ENCODE results near the gene RLN1. TPM values are rescaled to one million over a fixed set of nuclear protein-coding genes. Genes with fewer than 3 reads are reported as not detected.

RLN1 gene
- total RNA-seq, 1 donor from 2014 or later: 0.80 TPM

DNA sequence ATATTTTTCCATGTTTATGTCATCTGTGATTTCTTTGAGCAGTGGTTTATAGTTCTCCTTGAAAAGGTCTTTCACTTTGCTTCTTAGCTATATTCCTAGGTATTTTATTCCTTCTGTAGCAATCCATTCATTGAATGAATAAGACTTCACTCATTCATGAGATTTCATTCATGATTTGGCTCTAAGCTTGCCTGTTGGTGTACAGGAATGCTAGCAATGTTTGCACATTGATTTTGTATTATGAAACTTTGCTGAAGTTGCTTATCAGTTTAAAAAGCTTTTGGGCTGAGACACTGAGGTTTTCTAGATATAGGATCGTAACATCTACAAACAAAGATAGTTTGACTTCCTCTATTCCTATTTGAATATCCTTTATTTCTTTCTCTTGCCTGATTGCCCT lies 51.1 kb downstream of the RLN1 start:
- Mint-ChIP-seq H3K9me3 (peaks cover 31% of the 10 kb centered on the region), H3K4me1 (no peaks in the 10 kb centered on the region), H3K27ac (no peak overlapping the region), H3K36me3 (no peaks in the 10 kb centered on the region), H3K4me3 (no peak overlapping the region), H3K27me3 (ENCODE audit: low read depth) (no peaks in the 10 kb centered on the region)
- TF ChIP-seq, protein P1, sequence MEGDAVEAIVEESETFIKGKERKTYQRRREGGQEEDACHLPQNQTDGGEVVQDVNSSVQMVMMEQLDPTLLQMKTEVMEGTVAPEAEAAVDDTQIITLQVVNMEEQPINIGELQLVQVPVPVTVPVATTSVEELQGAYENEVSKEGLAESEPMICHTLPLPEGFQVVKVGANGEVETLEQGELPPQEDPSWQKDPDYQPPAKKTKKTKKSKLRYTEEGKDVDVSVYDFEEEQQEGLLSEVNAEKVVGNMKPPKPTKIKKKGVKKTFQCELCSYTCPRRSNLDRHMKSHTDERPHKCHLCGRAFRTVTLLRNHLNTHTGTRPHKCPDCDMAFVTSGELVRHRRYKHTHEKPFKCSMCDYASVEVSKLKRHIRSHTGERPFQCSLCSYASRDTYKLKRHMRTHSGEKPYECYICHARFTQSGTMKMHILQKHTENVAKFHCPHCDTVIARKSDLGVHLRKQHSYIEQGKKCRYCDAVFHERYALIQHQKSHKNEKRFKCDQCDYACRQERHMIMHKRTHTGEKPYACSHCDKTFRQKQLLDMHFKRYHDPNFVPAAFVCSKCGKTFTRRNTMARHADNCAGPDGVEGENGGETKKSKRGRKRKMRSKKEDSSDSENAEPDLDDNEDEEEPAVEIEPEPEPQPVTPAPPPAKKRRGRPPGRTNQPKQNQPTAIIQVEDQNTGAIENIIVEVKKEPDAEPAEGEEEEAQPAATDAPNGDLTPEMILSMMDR (IDR thresholded peaks at IDR 0.05; ENCODE audit: unreplicated experiment): no peak
- no peak for DNase-seq (ENCODE audit: low spot score in 2 of 2, unreplicated experiment in 2 of 2)

DNA sequence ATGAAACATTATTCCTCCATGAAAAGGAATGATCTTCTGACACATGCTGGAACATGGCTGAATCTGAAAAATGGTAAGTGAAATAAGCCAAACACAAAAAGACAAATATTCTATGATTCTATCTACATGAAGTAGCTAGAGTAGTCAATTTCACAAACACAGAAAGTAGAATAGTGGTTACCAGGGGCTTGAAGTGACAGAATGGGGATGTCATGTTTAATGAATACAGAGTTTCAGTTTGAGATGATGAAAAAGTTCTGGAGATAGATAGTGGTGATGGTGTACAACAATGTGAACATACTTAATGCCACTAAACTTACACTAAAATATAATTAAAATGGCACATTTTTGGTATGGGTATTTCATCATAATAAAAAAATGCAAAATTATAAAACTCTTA lies 53.4 kb downstream of the RLN1 start:
- Mint-ChIP-seq H3K27me3 (ENCODE audit: low read depth) (no peaks in the 10 kb centered on the region), H3K9me3 (peaks cover 34% of the 10 kb centered on the region), H3K4me3 (no peak overlapping the region), H3K4me1 (no peaks in the 10 kb centered on the region), H3K27ac (no peak overlapping the region), H3K36me3 (no peaks in the 10 kb centered on the region)
- TF ChIP-seq, protein P1 (IDR thresholded peaks at IDR 0.05; ENCODE audit: unreplicated experiment): no peak
- no peak for DNase-seq (ENCODE audit: low spot score in 2 of 2, unreplicated experiment in 2 of 2)

Other genes starting within 250 kb of the RLN1 start
- gene INSL6, start 154.2 kb downstream of the RLN1 start, total RNA-seq: not detected in 3 replicates
- gene INSL4, start 108.5 kb downstream of the RLN1 start, total RNA-seq: not detected in 3 replicates
- 2.8 to 3.8 TPM (median 3.4 TPM) in 3 replicates for gene RLN2, start 35.2 kb downstream of the RLN1 start, total RNA-seq
- 18.2 to 21.7 TPM (median 19.6 TPM) in 3 replicates for gene PLGRKT, start 98.0 kb upstream of the RLN1 start, total RNA-seq
- 0.20 to 0.38 TPM (median 0.29 TPM) in 3 replicates for gene CD274, start 110.7 kb upstream of the RLN1 start, total RNA-seq
- gene PDCD1LG2, start 170.7 kb upstream of the RLN1 start, total RNA-seq: not detected in 3 replicates

Data from mesothelial cell of epicardium (in vitro differentiated cells).